Peyer's patch (tissue), 4 donors: Measurements from ENCODE around the gene TRAF2.
"Not testable (repeated sequence)": the region's sequence is repeated elsewhere in the genome, so short reads cannot be mapped to it uniquely, and the experiment has no call there.

Source experiments
- POLR2A ChIP-seq, 2 donors: fragments of 450-650 bp; IDR thresholded peaks; one replicate each; pipeline ENCODE4 v1.5.1; 2017; ENCODE audit warnings: antibody characterized with exemption in 2 of 2, mild to moderate bottlenecking in 2 of 2, moderate library complexity in 2 of 2
- TF ChIP-seq, protein P1 (sequence below), 6 experiments: fragments of 450-650 bp in 4 of 6; fragments of 200-600 bp in 2 of 6; sonication (generic) in 1 of 6; IDR thresholded peaks; one replicate each; pipeline ENCODE4 v1.5.1; 2017 to 2019; ENCODE audit warnings: antibody characterized with exemption in 6 of 6, mild to moderate bottlenecking in 3 of 6, moderate library complexity in 1 of 6

DNA sequence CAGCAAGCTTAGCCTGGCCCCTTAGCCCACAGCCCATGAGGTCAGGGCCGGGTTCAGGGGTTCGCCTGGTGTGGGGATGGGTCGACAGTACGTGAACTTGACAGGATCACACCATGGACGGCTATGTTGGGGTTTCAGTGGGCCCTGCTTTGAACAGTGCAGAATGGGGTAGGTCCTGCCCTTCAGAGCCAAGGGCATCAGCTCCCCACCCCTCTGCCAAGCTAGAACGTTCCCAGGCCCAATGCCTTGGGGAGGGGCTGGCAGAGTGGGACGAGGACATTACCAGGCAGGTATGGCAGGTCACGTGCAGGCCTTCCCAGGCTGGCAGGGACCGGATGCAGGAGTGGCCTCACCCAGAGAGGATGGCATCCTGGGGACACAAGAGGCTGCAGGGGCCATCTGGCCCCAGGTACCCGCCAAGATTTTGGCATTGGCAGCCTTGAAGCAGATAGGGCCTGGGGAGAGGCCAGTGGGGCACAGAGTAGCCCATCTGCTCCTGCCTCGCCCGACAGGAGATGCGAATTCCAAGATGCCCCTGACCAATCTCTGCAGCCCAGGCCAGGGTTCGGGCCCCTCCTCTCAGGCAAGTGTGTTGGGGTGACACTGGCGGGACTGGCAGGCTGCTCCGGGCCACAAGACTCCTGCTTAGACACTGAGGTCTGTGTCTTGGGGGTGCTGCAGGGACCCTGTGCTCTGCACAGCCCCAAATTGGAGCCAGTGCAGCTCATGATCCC, 44.5 kb upstream of the TRAF2 start:
- TF ChIP-seq, protein P1, sequence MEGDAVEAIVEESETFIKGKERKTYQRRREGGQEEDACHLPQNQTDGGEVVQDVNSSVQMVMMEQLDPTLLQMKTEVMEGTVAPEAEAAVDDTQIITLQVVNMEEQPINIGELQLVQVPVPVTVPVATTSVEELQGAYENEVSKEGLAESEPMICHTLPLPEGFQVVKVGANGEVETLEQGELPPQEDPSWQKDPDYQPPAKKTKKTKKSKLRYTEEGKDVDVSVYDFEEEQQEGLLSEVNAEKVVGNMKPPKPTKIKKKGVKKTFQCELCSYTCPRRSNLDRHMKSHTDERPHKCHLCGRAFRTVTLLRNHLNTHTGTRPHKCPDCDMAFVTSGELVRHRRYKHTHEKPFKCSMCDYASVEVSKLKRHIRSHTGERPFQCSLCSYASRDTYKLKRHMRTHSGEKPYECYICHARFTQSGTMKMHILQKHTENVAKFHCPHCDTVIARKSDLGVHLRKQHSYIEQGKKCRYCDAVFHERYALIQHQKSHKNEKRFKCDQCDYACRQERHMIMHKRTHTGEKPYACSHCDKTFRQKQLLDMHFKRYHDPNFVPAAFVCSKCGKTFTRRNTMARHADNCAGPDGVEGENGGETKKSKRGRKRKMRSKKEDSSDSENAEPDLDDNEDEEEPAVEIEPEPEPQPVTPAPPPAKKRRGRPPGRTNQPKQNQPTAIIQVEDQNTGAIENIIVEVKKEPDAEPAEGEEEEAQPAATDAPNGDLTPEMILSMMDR (IDR thresholded peaks at IDR 0.05), result not testable (repeated sequence)
- not testable (repeated sequence) for TF ChIP-seq POLR2A (IDR thresholded peaks at IDR 0.05)
